NCI-H2227 treated with DMSO at 0.1 percent for 48 hours (cell line): ENCODE results near the gene THSD4.

Source experiments
- DNase-seq: peaks from one replicate; lab custom pipeline; 2025; lab: John Stamatoyannopoulos, UW

Gene THSD4

DNA sequence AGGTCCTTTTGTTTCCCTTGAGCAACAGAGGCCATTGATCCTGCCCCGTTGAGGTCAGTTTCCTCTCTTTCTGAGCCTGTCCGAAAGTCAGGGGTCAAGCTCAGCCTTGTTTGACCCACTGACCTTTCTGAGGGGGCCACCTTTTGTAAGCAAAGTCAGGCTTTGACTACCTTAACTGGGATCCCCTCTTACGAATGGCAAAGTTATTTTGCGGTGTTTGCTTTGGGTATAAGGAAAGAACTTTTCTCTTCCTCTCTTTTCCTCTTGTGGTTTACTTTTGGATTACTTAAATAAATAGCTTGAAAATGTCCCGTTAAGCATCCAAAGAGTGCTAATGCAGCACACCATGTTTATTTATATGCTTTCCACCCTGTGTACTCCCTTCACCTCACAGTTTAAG lies 340.6 kb downstream of the THSD4 start:
- peak; percentile 19 for DNase-seq

DNA sequence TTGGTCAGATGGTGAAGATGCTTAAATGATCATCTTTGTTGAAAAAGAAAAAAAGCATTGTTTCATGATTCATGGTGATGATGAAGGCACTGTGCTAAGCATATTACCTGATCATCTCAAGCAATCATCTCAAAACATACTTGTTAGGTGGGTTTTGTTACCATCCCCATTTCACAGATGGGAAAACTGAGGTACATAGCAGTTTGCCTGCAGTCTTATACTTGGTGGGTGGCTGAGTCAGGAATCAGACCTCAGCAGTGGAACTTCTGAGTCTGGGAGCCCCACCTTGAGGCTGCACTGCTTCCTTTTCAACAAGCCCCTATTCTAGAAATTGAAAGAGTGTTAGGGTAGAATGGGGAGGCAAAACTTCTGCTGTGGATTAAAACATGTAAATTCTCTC lies 341.1 kb downstream of the THSD4 start:
- DNase-seq = no peak

DNA sequence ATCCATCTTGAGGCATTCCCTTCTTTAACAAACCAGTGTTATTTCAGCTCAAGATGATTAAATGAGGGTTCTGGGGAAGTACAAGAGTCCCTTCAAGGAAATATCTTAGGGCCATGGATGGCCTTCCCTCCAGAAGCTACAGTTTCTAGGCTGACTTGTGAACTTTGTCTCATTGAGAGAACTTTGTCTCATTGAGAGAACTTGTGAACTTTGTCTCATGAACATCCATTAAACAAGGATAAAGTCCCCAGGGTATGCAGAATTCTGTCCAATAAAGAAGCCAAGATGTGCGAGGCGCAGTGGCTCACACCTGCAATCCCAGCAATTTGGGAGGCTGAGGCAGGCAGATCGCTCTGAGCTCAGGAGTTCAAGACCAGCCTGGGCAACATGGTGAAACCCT lies 341.5 kb downstream of the THSD4 start:
- no peak for DNase-seq

DNA sequence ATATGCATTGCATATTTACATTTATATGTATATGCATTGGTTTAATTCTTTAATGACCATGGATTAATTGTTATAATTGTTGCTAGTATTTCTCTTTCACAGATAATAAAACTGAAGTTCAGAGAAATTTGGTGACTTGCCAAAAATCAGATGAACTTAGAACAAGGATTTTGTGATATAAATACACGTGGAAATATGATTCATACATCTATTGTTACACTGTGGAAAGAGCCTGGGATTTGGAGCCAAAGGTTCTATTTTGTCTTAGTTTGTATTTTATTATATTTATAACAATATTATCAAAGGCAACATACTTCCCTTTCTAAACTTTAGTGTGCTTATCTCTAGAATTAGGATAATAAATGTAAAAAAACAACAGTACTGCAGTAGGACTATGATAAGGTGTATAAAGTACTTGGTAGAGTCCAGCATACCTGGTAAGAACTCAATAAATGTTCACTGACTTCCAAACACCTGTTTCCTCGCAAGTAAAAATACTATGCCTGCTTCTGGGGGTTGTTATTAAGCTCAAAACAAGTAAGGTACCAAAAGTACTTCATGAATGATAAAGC lies 342.9 kb downstream of the THSD4 start:
- no peak for DNase-seq

DNA sequence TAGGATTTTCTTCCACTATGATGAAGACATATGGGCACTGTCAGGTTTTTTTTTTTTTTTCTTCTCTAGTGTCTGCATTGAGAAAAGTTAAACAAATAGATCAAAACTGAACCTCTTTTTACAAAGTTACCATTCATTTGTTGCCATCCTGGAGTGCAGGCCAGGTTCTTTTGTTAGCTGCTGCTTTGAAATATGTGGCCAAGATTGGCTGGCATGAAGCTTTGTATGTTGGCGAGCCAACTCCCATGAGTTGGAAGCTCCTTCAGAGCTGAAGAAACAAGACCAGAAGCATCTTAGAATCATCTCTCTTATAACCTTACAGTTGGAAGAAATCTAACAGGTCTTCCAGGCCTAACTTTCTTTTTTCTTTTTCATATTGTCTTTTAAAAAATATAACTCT lies 346.5 kb downstream of the THSD4 start:
- DNase-seq = no peak

DNA sequence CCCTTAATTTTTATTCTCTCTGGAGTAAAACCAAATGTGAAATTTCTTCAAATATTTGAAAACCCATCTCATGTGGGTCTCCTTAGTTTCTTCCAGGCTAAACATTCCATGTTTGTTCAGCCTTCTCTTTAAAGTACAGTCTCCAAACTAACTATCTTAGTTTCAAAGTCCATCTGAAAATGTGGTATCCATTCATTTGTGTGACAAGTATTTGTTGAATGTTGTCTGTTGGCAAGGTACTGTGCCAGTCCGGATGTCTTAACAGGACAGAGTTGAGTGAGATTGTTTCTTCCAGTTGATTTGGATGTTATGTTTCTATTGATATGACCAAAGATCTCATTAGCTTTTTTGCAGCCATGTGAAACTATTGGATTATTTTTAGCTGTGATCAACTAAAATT lies 347.4 kb downstream of the THSD4 start:
- no peak for DNase-seq

DNA sequence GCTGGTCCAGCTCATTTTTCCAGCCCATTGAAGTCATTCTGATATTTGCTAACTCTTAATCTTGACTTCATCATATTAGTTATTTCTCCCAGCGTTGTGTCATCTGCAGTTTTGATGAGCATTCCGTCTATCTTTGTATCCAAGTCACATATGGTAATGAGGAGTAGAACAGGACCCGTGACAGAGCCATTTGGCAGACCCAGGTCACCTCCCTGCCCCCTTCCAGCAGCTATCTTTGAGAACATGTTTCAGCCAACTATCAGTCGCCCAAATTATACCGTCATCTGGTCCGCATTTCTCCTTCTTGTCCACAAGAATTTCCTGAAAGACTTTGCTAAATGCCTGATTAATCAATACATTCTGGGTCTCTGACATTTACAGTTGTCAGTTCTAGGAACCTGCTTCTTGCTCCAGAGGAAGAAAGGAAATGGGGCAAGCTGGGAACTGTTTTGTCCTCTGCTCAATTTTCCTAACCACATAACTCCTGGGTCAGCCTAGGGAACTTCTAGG lies 347.9 kb downstream of the THSD4 start:
- DNase-seq = no peak

DNA sequence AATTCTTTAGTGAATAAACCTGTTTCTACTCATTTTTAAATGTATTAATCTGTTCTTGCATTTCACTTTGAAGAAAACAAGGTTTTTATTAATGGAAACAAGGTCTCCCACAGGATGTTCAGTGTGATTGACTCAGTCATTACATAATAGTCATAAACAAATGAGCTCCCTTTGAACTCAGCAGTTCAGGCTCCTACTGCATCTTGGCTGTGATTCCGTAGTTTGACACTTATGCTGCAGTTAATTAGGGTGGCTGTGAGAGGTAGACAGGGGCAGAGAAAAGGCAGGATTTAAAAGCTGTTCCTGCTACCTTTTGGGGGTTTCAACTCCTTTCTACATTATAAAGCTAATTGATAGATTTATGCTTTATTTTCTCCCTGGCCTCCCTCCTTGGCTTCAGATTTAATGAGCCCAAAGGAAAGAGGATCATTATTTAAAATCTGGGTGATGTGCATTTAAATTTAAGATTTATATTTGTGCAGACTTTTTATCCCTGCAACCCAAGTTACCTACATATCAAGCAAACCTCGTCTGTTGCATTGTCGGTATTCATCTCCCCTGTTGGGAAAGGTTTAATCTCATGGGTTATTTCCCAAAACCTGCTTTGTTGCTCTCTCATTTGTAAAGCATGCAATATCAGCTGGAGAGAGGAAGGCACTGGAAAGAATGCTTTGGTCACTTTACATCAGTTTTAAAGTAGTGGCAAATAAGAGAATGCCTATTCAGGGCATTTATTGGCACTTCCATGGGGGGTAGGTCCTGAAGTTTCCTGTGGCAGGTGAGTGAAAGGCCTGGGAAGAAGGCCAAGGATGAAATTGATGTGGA lies 350.1 kb downstream of the THSD4 start:
- DNase-seq = no peak

DNA sequence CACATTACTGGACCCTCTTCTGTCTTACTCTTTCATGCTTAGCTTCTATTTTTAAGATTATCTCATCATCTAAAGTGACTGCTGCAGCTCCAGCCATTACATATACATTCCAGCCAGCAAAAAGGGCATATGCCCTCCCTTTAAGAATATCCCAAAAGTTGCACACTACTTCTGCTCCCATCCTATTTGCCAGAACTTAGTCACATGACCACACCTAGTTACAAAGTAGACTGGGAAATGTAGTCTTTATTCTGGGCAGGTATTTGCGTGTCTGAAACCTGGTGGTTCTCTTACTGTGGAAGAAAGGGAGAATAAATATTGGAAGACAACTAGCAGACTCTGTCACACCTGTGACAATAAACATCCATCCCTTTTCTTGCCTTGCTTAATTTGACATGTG lies 353.4 kb downstream of the THSD4 start:
- DNase-seq = no peak

DNA sequence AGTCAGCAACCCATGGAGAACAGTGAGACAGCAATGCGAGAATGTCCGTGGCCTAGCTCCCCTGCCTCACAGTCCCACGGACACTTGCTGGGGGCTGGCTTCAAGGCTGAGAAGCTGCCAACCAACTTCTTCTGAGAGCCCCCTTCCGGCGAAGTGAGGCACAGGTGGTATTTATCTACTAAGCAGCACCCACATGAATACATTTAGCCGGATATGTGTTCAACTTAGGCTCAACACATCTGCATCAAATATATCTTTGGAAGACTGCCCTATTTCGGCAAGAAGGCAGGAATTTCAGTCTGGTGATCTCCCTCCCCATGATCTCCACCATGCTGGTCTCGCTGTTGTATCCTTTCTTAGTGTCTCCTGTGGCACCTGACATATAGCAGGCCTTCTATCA lies 354.1 kb downstream of the THSD4 start:
- no peak for DNase-seq

DNA sequence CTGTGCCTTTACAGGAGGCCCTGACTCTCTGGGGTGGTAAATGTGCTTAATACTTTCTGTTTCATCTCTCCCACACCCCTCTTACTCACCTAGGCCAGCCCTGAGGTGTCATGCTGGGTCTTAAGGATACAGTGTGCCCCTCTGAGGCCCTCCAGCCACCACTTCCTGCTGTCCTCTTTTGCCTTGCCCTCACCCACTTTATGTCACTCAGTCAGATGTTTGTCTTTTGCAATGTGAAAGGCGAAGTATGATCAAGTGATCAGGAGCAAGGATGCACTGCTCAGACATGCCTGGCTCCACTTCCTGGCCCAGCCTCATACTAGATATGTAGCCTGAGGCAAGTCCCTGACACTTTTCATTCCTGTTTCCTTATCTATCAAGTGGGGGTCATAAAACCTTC lies 356.1 kb downstream of the THSD4 start:
- DNase-seq = no peak

DNA sequence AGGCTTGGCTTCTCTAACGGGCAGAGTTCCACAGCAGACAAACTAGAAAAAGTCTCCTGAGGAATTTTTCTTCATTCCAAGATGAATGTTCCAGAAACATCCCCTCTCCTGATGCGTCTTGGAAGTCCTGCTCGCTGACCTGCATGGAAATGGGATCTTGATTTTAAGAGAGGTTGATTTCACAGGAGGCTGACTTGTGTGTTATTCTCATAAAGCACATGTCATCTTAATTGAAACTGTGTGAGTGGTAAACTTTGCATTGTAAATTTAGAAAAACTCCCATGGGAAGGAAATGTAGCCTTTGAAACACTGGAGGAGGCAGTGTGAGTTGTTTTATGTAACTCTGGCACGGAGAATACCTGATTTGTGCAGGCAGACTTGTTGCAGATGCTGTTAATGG lies 357.3 kb downstream of the THSD4 start:
- DNase-seq = no peak

DNA sequence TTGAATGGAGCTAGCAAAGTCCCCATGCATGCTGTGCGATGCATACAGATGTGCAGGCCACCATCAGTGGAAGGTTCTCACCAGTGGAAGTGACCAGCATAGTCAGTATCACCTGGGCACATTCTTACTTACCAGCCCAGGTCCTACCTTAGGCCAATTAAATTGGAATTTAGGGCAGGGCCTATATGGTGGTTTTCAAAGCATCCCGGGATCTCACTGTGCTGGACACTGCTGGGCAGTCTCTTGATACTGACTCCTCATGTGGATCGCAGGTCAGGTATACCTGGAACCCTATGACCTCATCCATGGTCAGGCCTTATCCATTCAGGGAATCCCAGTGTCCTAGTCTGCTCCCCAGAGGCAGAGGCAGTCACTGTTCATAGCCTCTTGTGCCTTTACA lies 358.5 kb downstream of the THSD4 start:
- no peak for DNase-seq

DNA sequence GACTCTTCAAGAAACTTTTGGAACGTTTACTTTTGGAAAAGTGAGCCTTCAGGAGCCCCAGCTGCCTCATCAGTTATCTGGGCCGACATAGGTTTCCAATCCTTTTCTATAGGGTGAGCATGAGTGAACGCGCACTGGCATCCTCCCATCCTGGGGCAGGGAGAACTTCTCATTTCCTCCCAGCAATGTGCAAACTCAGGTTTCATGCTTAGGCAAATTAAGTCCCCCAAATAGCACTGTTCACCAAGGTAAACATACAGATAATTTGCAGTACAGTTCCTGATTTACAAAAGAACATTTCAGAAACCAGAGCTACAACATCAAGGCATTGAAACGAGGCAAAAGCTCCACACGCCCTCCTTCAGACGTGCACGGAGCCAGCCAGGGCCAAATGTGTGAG lies 361.6 kb downstream of the THSD4 start:
- no peak for DNase-seq

DNA sequence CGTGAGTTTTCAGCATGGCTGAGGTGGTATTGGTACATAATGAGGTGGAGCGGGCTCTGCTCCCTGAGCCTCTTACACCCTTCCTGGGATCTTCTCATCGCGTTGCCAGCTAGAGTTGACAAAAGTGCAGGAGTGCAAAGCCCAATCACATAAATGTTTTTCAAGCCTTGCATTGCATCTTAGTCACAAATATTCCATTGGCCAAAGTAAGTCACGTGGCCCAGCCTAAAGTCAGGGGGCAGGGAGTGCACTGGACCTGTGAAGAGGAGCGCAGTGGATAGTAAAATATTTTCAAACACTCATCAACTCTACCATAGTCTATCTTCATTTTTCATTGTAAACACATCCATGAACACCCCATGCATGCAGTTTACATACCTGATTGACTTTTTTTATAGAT lies 365.3 kb downstream of the THSD4 start:
- DNase-seq = no peak

DNA sequence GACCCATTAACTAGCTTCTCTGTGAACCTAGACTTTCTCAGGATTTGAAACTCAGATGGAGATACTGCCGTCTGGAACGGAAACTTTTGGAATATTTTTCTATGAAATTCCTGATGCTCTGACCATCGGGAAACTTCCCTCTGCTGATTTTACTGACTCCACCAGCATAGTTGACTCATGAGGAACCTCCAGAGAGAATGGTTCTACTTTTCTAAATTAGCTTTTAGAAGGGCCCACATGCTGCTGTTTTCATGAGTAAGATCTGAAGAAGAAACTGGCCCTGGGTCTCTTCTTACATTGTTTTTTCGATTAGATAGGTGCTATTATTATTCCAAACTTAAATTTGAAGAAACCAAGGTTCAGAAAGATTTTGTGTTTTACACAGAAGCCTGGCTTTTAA lies 368.8 kb downstream of the THSD4 start:
- no peak for DNase-seq

DNA sequence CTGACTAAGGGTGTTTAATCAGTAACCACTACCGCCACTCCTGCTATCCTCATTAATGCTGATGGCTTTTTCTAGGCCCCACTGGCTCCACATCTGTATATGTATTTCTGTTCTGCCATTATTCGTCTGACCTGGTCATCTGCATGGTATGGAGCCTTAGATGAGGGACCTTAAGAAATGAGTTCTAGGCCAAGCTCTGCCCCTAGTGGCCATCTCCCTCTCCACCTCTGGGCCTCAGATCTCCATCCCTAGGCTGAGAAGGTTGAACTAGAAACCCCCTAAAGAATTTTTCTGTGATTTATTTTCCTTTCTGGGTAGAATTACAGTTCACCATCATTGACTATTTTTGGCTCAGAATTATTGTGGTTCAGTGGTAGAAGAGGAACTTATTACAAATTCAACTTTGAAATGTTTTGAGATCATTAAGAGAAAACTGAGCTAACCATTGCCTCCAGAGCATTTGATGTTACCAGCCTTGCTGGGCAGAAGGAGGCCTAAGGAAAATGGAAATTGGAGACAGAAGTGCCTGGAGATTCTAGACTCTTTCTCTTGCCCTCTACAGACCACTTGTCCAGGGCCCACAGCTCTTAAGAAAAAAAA lies 369.9 kb downstream of the THSD4 start:
- DNase-seq = no peak

DNA sequence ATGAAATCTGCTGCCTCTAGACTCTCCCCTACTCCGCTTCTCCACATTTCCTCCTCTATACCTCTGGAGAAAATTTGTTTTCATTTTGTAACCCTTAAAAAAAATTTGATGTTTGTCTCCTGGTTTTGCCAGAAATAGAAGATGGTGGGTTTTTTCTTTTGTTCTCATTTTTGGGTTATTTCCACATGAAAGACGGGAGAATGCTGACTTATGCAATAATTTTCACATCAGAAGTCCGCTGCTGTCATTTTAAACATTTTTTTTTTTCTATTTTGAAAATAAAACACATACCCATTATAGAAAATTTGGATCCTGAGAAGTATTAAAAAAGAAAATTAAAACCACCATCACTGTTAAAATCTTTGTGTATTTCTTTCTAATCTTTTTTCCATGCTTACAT lies 374.3 kb downstream of the THSD4 start:
- no peak for DNase-seq

DNA sequence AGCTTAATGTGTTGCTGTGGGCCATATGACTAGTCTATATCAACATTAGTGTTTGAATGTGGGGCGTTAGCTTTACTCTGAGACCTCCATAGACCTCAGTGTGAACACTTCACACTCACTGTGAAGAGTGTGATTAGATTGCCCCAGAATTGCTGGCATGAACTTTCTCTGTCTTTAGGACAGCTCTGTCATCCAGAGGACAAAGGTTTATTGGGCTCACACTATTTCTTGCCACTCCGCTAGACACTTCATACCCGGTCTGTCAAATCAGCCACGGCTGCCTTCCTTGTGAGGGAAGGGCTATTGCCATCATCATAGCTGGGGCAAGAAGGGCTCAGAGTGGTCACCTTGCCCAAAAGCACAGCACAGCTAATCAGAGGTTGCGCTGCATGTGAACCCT lies 378.3 kb downstream of the THSD4 start:
- DNase-seq = no peak

DNA sequence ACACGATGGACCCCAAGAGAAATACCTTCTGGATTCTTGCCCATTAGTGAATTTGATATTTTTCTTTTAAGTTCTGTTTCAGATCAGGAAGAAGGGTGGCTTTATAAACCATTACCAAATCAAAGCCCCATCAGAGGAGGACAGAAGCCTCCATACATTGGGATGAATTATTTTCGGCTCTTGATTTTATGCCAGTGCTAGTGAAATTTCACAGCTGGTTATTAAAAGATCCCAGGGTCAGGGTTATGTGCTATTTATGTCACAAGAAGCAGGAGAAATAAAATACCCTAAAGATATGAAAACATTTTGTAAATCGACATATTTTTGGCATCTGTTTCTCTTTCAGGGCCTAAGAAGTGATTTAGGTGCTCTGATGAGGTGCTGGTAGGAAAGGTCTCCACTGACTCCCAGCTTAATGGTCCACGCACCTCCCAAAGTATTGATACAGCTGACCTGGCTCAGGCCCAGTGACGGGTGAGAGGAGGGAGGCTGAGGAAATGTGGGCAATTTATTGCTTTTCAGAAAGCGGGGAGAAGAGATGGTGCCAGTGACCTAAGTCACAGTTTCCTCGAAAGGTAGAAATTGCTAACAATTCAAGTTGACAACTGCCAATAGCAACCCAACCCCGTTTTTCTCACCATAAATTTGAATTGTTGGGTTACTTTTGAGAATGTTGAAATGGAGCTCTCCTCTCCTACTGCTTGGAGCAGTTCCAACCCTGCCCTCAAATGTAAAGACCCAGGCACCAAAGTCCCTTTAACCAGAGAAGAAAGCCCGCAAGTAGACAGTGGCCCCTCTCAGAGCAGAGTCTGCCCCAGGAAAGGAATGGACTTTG lies 379.5 kb downstream of the THSD4 start:
- no peak for DNase-seq

DNA sequence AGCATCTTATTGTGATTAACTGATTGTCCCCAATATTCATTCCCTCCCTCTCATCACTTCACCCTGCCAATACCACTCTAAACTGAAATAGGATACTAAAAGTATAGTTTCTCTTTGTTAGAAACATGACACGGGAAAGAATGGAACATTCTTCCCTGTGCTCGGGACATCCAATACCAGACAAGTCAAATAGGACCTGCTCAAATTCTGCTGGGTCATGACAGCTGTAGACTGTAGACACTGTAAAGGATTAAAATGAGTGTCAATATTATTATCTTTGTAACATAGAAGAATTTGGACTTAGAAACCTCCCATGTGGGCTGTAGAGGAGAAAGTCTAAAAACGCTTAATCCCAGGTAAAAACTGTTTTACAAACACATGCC lies 380.1 kb downstream of the THSD4 start:
- DNase-seq = no peak

DNA sequence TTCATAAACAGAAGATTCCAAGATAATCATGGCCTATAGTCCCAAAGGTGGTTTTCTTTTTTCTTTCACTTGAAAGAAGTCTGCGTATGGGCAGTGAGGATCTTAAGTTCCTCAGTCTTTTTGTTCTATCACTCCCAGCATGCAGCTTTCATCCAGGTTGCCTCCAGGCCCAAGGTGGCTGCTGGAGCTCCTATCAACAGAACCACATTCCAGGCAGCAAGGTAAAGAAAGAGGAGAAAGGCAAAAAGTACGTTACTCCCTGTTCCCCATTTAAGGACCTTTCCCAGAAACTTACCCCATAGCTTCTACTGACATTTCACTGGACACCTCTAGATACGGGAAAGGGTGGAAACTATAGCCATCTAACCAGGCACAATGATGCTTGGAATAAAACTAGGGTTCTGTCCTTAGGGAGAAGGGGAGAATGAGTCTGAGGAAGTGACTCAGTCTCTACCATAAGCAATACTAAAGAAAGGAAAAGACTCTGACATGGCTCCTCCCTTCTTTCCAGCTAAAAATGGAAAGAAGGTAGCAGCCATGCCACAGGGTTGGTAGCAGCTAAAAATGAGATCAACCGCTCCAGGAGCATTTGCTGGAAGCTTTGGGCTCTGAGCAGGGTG lies 381.2 kb downstream of the THSD4 start:
- no peak for DNase-seq
